Nephron (organoid): ENCODE data around the gene TOLLIP.

ENCODE experiments used
- H3K27ac Mint-ChIP-seq, 3 experiments: 2 replicates each; pipeline ENCODE4 v1.8.0; 2020; ENCODE audit warnings: mixed read lengths in 3 of 3, mild to moderate bottlenecking in 2 of 3, moderate library complexity in 1 of 3
- H3K27me3 Mint-ChIP-seq: 2 replicates; pipeline ENCODE4 v1.8.0; 2021; ENCODE audit warnings: low read depth, mild to moderate bottlenecking, moderate library complexity, mixed read lengths
- H3K36me3 Mint-ChIP-seq: 2 replicates; pipeline ENCODE4 v1.8.0; 2020; ENCODE audit warnings: low read depth, mixed read lengths
- H3K4me1 Mint-ChIP-seq: 2 replicates; pipeline ENCODE4 v1.8.0; 2020; ENCODE audit warnings: mixed read lengths
- H3K4me3 Mint-ChIP-seq, 3 experiments: 2 replicates each; pipeline ENCODE4 v1.8.0; 2020; ENCODE audit warnings: mild to moderate bottlenecking in 3 of 3, mixed read lengths in 3 of 3, moderate library complexity in 2 of 3
- H3K9me3 Mint-ChIP-seq: 2 replicates; pipeline ENCODE4 v1.8.0; 2020; ENCODE audit warnings: mixed read lengths
- CTCF ChIP-seq, 3 experiments: fragments of 200-600 bp; sonication (generic); IDR thresholded peaks; one replicate each; pipeline ENCODE4 v1.5.0; 2021; ENCODE audit warnings: antibody characterized with exemption in 3 of 3; ENCODE audit not compliant: unreplicated experiment in 3 of 3

TOLLIP gene

GRCh38 chr11:1302041-1302460 is 7.4 kb downstream of the TOLLIP start:
- no peaks in the 10 kb centered on the region for H3K9me3 Mint-ChIP-seq
- peak overlapping the region in 1 of 3 experiments; percentile 94 for H3K27ac Mint-ChIP-seq
- H3K27me3 Mint-ChIP-seq: no peaks in the 10 kb centered on the region
- no peak for TF ChIP-seq CTCF (IDR thresholded peaks at IDR 0.05; ENCODE audit: unreplicated experiment in 3 of 3)
- H3K4me3 Mint-ChIP-seq: no peak overlapping the region
- peaks cover 53% of the 10 kb centered on the region for H3K4me1 Mint-ChIP-seq
- H3K36me3 Mint-ChIP-seq: no peaks in the 10 kb centered on the region

GRCh38 chr11:1301220-1302000 is 8.0 kb downstream of the TOLLIP start:
- no peak for TF ChIP-seq CTCF (IDR thresholded peaks at IDR 0.05; ENCODE audit: unreplicated experiment in 3 of 3)
- no peaks in the 10 kb centered on the region for H3K9me3 Mint-ChIP-seq
- H3K4me3 Mint-ChIP-seq: peak overlapping the region in 1 of 3 experiments; percentile 8

GRCh38 chr11:1300569-1301187 is 8.8 kb downstream of the TOLLIP start:
- H3K4me3 Mint-ChIP-seq: no peak overlapping the region
- H3K27me3 Mint-ChIP-seq: no peaks in the 10 kb centered on the region
- no peak for TF ChIP-seq CTCF (IDR thresholded peaks at IDR 0.05; ENCODE audit: unreplicated experiment in 3 of 3)
- H3K36me3 Mint-ChIP-seq: no peaks in the 10 kb centered on the region
- peak overlapping the region; percentile 17 to 53 (median 19) for H3K27ac Mint-ChIP-seq
- peaks cover 49% of the 10 kb centered on the region for H3K4me1 Mint-ChIP-seq
- H3K9me3 Mint-ChIP-seq: no peaks in the 10 kb centered on the region

More at GRCh38 chr11:1301220-1302000, 8.0 kb downstream of the TOLLIP start:
- H3K27ac Mint-ChIP-seq: peak overlapping the region in 2 of 3 experiments; percentile 69 to 77
- H3K27me3 Mint-ChIP-seq: no peaks in the 10 kb centered on the region
- H3K36me3 Mint-ChIP-seq: no peaks in the 10 kb centered on the region
- peaks cover 49% of the 10 kb centered on the region for H3K4me1 Mint-ChIP-seq

- Mint-ChIP-seq H3K4me1 (peaks cover 45% of the 10 kb centered on the region), H3K36me3 (no peaks in the 10 kb centered on the region), H3K9me3 (no peaks in the 10 kb centered on the region), H3K4me3 (peak overlapping the region in 1 of 3 experiments; percentile 9), H3K27me3 (no peaks in the 10 kb centered on the region), H3K27ac (peak overlapping the region; percentile 17 to 53 (median 19))
- no peak for TF ChIP-seq CTCF (IDR thresholded peaks at IDR 0.05; ENCODE audit: unreplicated experiment in 3 of 3)
Observed at GRCh38 chr11:1300121-1300520, 9.3 kb downstream of the TOLLIP start.

GRCh38 chr11:1299621-1300020 is 9.8 kb downstream of the TOLLIP start:
- Mint-ChIP-seq H3K4me3 (no peak overlapping the region), H3K27me3 (no peaks in the 10 kb centered on the region), H3K4me1 (peaks cover 40% of the 10 kb centered on the region), H3K36me3 (no peaks in the 10 kb centered on the region), H3K27ac (peak overlapping the region in 1 of 3 experiments; percentile 57), H3K9me3 (no peaks in the 10 kb centered on the region)
- TF ChIP-seq CTCF (IDR thresholded peaks at IDR 0.05; ENCODE audit: unreplicated experiment in 3 of 3): no peak
